ENCODE results near the gene MAN1A2.
"Not testable (repeated sequence)": the region's sequence is repeated elsewhere in the genome, so short reads cannot be mapped to it uniquely, and the experiment has no call there.

MAN1A2 gene

GRCh38 chr1:117335376-117336086, 31.7 kb upstream of the MAN1A2 start:
- no peak for TF ChIP-seq POLR2AphosphoS5 (IDR thresholded peaks at IDR 0.05; ENCODE audit: borderline replicate concordance, low read depth, low read length)
- no peak for TF ChIP-seq FOXP2 (optimal IDR thresholded peaks at IDR 0.05; ENCODE audit: control extremely low read depth, extremely low read length, insufficient read depth)
- TF ChIP-seq EZH2 (IDR thresholded peaks at IDR 0.05), result no peak
- H3K9ac ChIP-seq (ENCODE audit: insufficient read length), result no peak overlapping the region

GRCh38 chr1:117336088-117336817, 31.0 kb upstream of the MAN1A2 start:
- DNase-seq (ENCODE audit: low read depth, low spot score), result no peak
- Histone ChIP-seq H3K9me3 (ENCODE audit: low read depth, low read length) (no peaks in the 10 kb centered on the region), H3K27ac (no peak overlapping the region), H3K36me3 (ENCODE audit: insufficient read depth, low read length) (no peaks in the 10 kb centered on the region), H3K9ac (ENCODE audit: insufficient read length) (no peak overlapping the region), H3K4me3 (no peak overlapping the region)
- no peak for TF ChIP-seq POLR2AphosphoS5 (IDR thresholded peaks at IDR 0.05; ENCODE audit: borderline replicate concordance, low read depth, low read length)
- no peak for TF ChIP-seq EZH2 (IDR thresholded peaks at IDR 0.05)
- TF ChIP-seq FOXP2 (optimal IDR thresholded peaks at IDR 0.05; ENCODE audit: control extremely low read depth, extremely low read length, insufficient read depth), result no peak

More at GRCh38 chr1:117335376-117336086, 31.7 kb upstream of the MAN1A2 start:
- no peak overlapping the region for H3K4me3 ChIP-seq
- H3K36me3 ChIP-seq (ENCODE audit: insufficient read depth, low read length), result no peaks in the 10 kb centered on the region
- DNase-seq (ENCODE audit: low read depth, low spot score), result no peak
- no peaks in the 10 kb centered on the region for H3K9me3 ChIP-seq (ENCODE audit: low read depth, low read length)
- no peak overlapping the region for H3K27ac ChIP-seq

- DNase-seq (ENCODE audit: low read depth, low spot score), result no peak
- H3K4me3 ChIP-seq, result no peak overlapping the region
- H3K9me3 ChIP-seq (ENCODE audit: low read depth, low read length), result no peaks in the 10 kb centered on the region
- no peak for TF ChIP-seq POLR2AphosphoS5 (IDR thresholded peaks at IDR 0.05; ENCODE audit: borderline replicate concordance, low read depth, low read length)
- no peak for TF ChIP-seq FOXP2 (optimal IDR thresholded peaks at IDR 0.05; ENCODE audit: control extremely low read depth, extremely low read length, insufficient read depth)
- TF ChIP-seq EZH2 (IDR thresholded peaks at IDR 0.05), result no peak
- H3K27ac ChIP-seq, result no peak overlapping the region
- no peaks in the 10 kb centered on the region for H3K36me3 ChIP-seq (ENCODE audit: insufficient read depth, low read length)
- H3K9ac ChIP-seq (ENCODE audit: insufficient read length), result no peak overlapping the region
Measured at GRCh38 chr1:117339866-117340700, 27.2 kb upstream of the MAN1A2 start.

- DNase-seq (ENCODE audit: low read depth, low spot score), result no peak
- H3K36me3 ChIP-seq (ENCODE audit: insufficient read depth, low read length), result no peaks in the 10 kb centered on the region
- no peak overlapping the region for H3K27ac ChIP-seq
- H3K9ac ChIP-seq (ENCODE audit: insufficient read length), result no peak overlapping the region
- no peak for TF ChIP-seq EZH2 (IDR thresholded peaks at IDR 0.05)
- no peak for TF ChIP-seq FOXP2 (optimal IDR thresholded peaks at IDR 0.05; ENCODE audit: control extremely low read depth, extremely low read length, insufficient read depth)
- no peak for TF ChIP-seq POLR2AphosphoS5 (IDR thresholded peaks at IDR 0.05; ENCODE audit: borderline replicate concordance, low read depth, low read length)
- H3K9me3 ChIP-seq (ENCODE audit: low read depth, low read length), result no peaks in the 10 kb centered on the region
- no peak overlapping the region for H3K4me3 ChIP-seq
Measured at GRCh38 chr1:117341123-117341522, 26.1 kb upstream of the MAN1A2 start.

GRCh38 chr1:117342397-117342796, 24.9 kb upstream of the MAN1A2 start:
- no peak for TF ChIP-seq FOXP2 (optimal IDR thresholded peaks at IDR 0.05; ENCODE audit: control extremely low read depth, extremely low read length, insufficient read depth)
- no peak for TF ChIP-seq POLR2AphosphoS5 (IDR thresholded peaks at IDR 0.05; ENCODE audit: borderline replicate concordance, low read depth, low read length)
- no peak for TF ChIP-seq EZH2 (IDR thresholded peaks at IDR 0.05)

GRCh38 chr1:117346206-117346928, 20.9 kb upstream of the MAN1A2 start:
- no peak overlapping the region for H3K4me3 ChIP-seq
- H3K36me3 ChIP-seq (ENCODE audit: insufficient read depth, low read length), result no peaks in the 10 kb centered on the region
- H3K9me3 ChIP-seq (ENCODE audit: low read depth, low read length), result no peaks in the 10 kb centered on the region
- TF ChIP-seq POLR2AphosphoS5 (IDR thresholded peaks at IDR 0.05; ENCODE audit: borderline replicate concordance, low read depth, low read length) (no peak), EZH2 (IDR thresholded peaks at IDR 0.05) (no peak), FOXP2 (optimal IDR thresholded peaks at IDR 0.05; ENCODE audit: control extremely low read depth, extremely low read length, insufficient read depth) (no peak)
- no peak overlapping the region for H3K9ac ChIP-seq (ENCODE audit: insufficient read length)
- H3K27ac ChIP-seq, result no peak overlapping the region
- no peak for DNase-seq (ENCODE audit: low read depth, low spot score)

More at GRCh38 chr1:117342397-117342796, 24.9 kb upstream of the MAN1A2 start:
- Histone ChIP-seq H3K9ac (ENCODE audit: insufficient read length) (no peak overlapping the region), H3K36me3 (ENCODE audit: insufficient read depth, low read length) (no peaks in the 10 kb centered on the region), H3K4me3 (no peak overlapping the region), H3K27ac (no peak overlapping the region), H3K9me3 (ENCODE audit: low read depth, low read length) (no peaks in the 10 kb centered on the region)
- DNase-seq (ENCODE audit: low read depth, low spot score), result no peak

GRCh38 chr1:117347907-117348306, 19.3 kb upstream of the MAN1A2 start:
- no peaks in the 10 kb centered on the region for H3K36me3 ChIP-seq (ENCODE audit: insufficient read depth, low read length)
- H3K9me3 ChIP-seq (ENCODE audit: low read depth, low read length), result no peaks in the 10 kb centered on the region
- H3K27ac ChIP-seq, result no peak overlapping the region
- no peak for TF ChIP-seq FOXP2 (optimal IDR thresholded peaks at IDR 0.05; ENCODE audit: control extremely low read depth, extremely low read length, insufficient read depth)
- no peak for DNase-seq (ENCODE audit: low read depth, low spot score)
- no peak overlapping the region for H3K9ac ChIP-seq (ENCODE audit: insufficient read length)
- H3K4me3 ChIP-seq, result no peak overlapping the region

- H3K9ac ChIP-seq (ENCODE audit: insufficient read length); H3K36me3 ChIP-seq (ENCODE audit: insufficient read depth, low read length); H3K4me3 ChIP-seq; DNase-seq (ENCODE audit: low read depth, low spot score); H3K9me3 ChIP-seq (ENCODE audit: low read depth, low read length); H3K27ac ChIP-seq: not testable (repeated sequence)
Measured at GRCh38 chr1:117352695-117353094, 14.6 kb upstream of the MAN1A2 start.

GRCh38 chr1:117357833-117358603, 9.2 kb upstream of the MAN1A2 start:
- not testable (repeated sequence) for DNase-seq (ENCODE audit: low read depth, low spot score); H3K27ac ChIP-seq; H3K36me3 ChIP-seq (ENCODE audit: insufficient read depth, low read length); H3K9ac ChIP-seq (ENCODE audit: insufficient read length); H3K4me3 ChIP-seq; H3K9me3 ChIP-seq (ENCODE audit: low read depth, low read length)

- not testable (repeated sequence) for H3K9ac ChIP-seq (ENCODE audit: insufficient read length); H3K4me3 ChIP-seq; H3K36me3 ChIP-seq (ENCODE audit: insufficient read depth, low read length); DNase-seq (ENCODE audit: low read depth, low spot score); H3K27ac ChIP-seq; H3K9me3 ChIP-seq (ENCODE audit: low read depth, low read length)
Measured at GRCh38 chr1:117358604-117358887, 8.7 kb upstream of the MAN1A2 start.
